ENCODE results near the gene VIPAS39. TPM values are rescaled to one million over a fixed set of nuclear protein-coding genes. Genes with fewer than 3 reads are reported as not detected.

VIPAS39 gene
- total RNA-seq, 1 experiment from 2014 or later: 18.5 TPM

- H2BK5ac ChIP-seq (ENCODE audit: insufficient read length, low read length): no peak overlapping the region
- H4K91ac ChIP-seq (ENCODE audit: insufficient read length, low read depth, low read length): no peak overlapping the region
- Mint-ChIP-seq H3K27ac (no peak overlapping the region), H3K4me3 (no peak overlapping the region), H3K9me3 (no peaks in the 10 kb centered on the region), H3K4me1 (peaks cover 0 to 4% of the 10 kb centered on the region in 2 experiments; a peak in 1 of 4 replicates), H3K27me3 (ENCODE audit: low read depth) (peaks cover 10% of the 10 kb centered on the region), H3K36me3 (ENCODE audit: insufficient read depth in 1 of 3, low read depth in 3 of 3) (no peaks in the 10 kb centered on the region)
- no peaks in the 10 kb centered on the region for H3K4me1 ChIP-seq (ENCODE audit: insufficient read depth, low read length)
- H2BK12ac ChIP-seq (ENCODE audit: insufficient read length, low read depth, low read length): no peak overlapping the region
- H3K27ac ChIP-seq (ENCODE audit: insufficient read length, low read depth, low read length): no peak overlapping the region
- H2BK15ac ChIP-seq (ENCODE audit: low read depth, low read length): no peak overlapping the region
- no peak overlapping the region for H2BK120ac ChIP-seq (ENCODE audit: low read depth, low read length, poor library complexity, severe bottlenecking)
- H2BK20ac ChIP-seq (ENCODE audit: low read depth, low read length, poor library complexity, severe bottlenecking): no peak overlapping the region
- H2AFZ ChIP-seq (ENCODE audit: low read length): no peak overlapping the region
- no peak for DNase-seq
- H3K9ac ChIP-seq (ENCODE audit: extremely low read depth, insufficient read length, low read length): no peak overlapping the region
- H3K4me2 ChIP-seq (ENCODE audit: insufficient read depth, insufficient read length, low read length): no peak overlapping the region
- no peak overlapping the region for H3K18ac ChIP-seq (ENCODE audit: insufficient read length, low read depth, low read length)
- no peak overlapping the region for H3K23ac ChIP-seq (ENCODE audit: insufficient read length, low read depth, low read length)
- H3K79me2 ChIP-seq (ENCODE audit: insufficient read depth, low read length): no peaks in the 10 kb centered on the region
- TF ChIP-seq, protein P1, sequence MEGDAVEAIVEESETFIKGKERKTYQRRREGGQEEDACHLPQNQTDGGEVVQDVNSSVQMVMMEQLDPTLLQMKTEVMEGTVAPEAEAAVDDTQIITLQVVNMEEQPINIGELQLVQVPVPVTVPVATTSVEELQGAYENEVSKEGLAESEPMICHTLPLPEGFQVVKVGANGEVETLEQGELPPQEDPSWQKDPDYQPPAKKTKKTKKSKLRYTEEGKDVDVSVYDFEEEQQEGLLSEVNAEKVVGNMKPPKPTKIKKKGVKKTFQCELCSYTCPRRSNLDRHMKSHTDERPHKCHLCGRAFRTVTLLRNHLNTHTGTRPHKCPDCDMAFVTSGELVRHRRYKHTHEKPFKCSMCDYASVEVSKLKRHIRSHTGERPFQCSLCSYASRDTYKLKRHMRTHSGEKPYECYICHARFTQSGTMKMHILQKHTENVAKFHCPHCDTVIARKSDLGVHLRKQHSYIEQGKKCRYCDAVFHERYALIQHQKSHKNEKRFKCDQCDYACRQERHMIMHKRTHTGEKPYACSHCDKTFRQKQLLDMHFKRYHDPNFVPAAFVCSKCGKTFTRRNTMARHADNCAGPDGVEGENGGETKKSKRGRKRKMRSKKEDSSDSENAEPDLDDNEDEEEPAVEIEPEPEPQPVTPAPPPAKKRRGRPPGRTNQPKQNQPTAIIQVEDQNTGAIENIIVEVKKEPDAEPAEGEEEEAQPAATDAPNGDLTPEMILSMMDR (conservative IDR thresholded peaks at IDR 0.05): no peak
- H3T11ph ChIP-seq (ENCODE audit: low read length): no peak overlapping the region
- H3K27me3 ChIP-seq (ENCODE audit: insufficient read depth, low read length): no peaks in the 10 kb centered on the region
- no CpG with 5 or more reads among the region's 5 CpGs for WGBS (ENCODE audit: extremely low coverage, insufficient read length, low lambda C conversion rate)
- H2AK5ac ChIP-seq (ENCODE audit: insufficient read length, low read length): no peak overlapping the region
- H3K79me1 ChIP-seq (ENCODE audit: insufficient read depth, low read depth, low read length, poor library complexity, severe bottlenecking): no peaks in the 10 kb centered on the region
- H3K4ac ChIP-seq (ENCODE audit: low read depth, low read length): no peak overlapping the region
- H4K20me1 ChIP-seq (ENCODE audit: control insufficient read depth, insufficient read depth, insufficient read length): no peaks in the 10 kb centered on the region
- no peaks in the 10 kb centered on the region for H3K23me2 ChIP-seq (ENCODE audit: insufficient read length, low read depth, low read length, poor library complexity, severe bottlenecking)
- H4K5ac ChIP-seq (ENCODE audit: insufficient read length, low read depth, low read length): no peak overlapping the region
- no peaks in the 10 kb centered on the region for H3K9me3 ChIP-seq (ENCODE audit: control insufficient read depth, low read depth, low read length)
- H3K14ac ChIP-seq (ENCODE audit: insufficient read depth, low read length): peak overlapping the region; percentile 29; the same call in 1 of the 2 replicates
- H3K56ac ChIP-seq (ENCODE audit: insufficient read length, low read depth, low read length): no peak overlapping the region
- H4K8ac ChIP-seq (replicated peaks; ENCODE audit: insufficient read length, low read depth, low read length): no peak overlapping the region
Measured at GRCh38 chr14:77491056-77491455, 33.7 kb upstream of the VIPAS39 start.
